ENCODE measurements around the gene PWP2.

PWP2 gene

GRCh38 chr21:44084496-44085241, 22.5 kb upstream of the PWP2 start:
- Histone ChIP-seq H3K23ac (ENCODE audit: low read length) (no peak overlapping the region), H3K56ac (ENCODE audit: low read length) (no peak overlapping the region), H2AK5ac (ENCODE audit: low read length) (no peak overlapping the region), H3K4me2 (ENCODE audit: low read length) (no peak overlapping the region), H3K18ac (ENCODE audit: low read length) (no peak overlapping the region), H2BK15ac (replicated peaks; ENCODE audit: low read depth) (no peak overlapping the region), H2BK5ac (ENCODE audit: low read length) (no peak overlapping the region), H3K4ac (ENCODE audit: low read depth, low read length) (no peak overlapping the region), H2BK120ac (ENCODE audit: low read depth, low read length) (no peak overlapping the region), H3K9ac (ENCODE audit: low read length) (no peak overlapping the region), H3K27me3 (ENCODE audit: insufficient read depth, low read length, poor library complexity) (no peaks in the 10 kb centered on the region), H3K79me2 (ENCODE audit: control insufficient read depth, insufficient read depth, low read length) (no peaks in the 10 kb centered on the region), H3K4me1 (ENCODE audit: control insufficient read depth, low read depth, low read length) (no peaks in the 10 kb centered on the region), H3K27ac (ENCODE audit: low read depth, low read length) (no peak overlapping the region), H3K36me3 (ENCODE audit: control insufficient read depth, insufficient read depth, low read length) (peaks cover 5% of the 10 kb centered on the region), H4K8ac (ENCODE audit: low read depth, low read length) (no peak overlapping the region), H4K5ac (ENCODE audit: low read length) (no peak overlapping the region), H3K79me1 (ENCODE audit: low read length) (no peaks in the 10 kb centered on the region), H3K4me3 (ENCODE audit: low read length) (no peak overlapping the region)
- WGBS (ENCODE audit: extremely low coverage, insufficient coverage, low lambda C conversion rate), result no CpG with 5 or more reads among the region's 7 CpGs
- no peak for DNase-seq

- no peak overlapping the region for H3K18ac ChIP-seq (ENCODE audit: low read length)
- no peak overlapping the region for H4K8ac ChIP-seq (ENCODE audit: low read depth, low read length)
- H2BK5ac ChIP-seq (ENCODE audit: low read length), result no peak overlapping the region
- H3K9ac ChIP-seq (ENCODE audit: low read length), result no peak overlapping the region
- DNase-seq, result no peak
- H3K27ac ChIP-seq (ENCODE audit: low read depth, low read length), result no peak overlapping the region
- H2AK5ac ChIP-seq (ENCODE audit: low read length), result no peak overlapping the region
- no peak overlapping the region for H3K23ac ChIP-seq (ENCODE audit: low read length)
- no peak overlapping the region for H2BK15ac ChIP-seq (replicated peaks; ENCODE audit: low read depth)
- H2BK120ac ChIP-seq (ENCODE audit: low read depth, low read length), result no peak overlapping the region
- H3K56ac ChIP-seq (ENCODE audit: low read length), result no peak overlapping the region
- no peak overlapping the region for H3K4me2 ChIP-seq (ENCODE audit: low read length)
- no CpG with 5 or more reads among the region's 15 CpGs for WGBS (ENCODE audit: extremely low coverage, insufficient coverage, low lambda C conversion rate)
- no peaks in the 10 kb centered on the region for H3K27me3 ChIP-seq (ENCODE audit: insufficient read depth, low read length, poor library complexity)
- H3K4ac ChIP-seq (ENCODE audit: low read depth, low read length), result no peak overlapping the region
- H4K5ac ChIP-seq (ENCODE audit: low read length), result no peak overlapping the region
- H3K79me2 ChIP-seq (ENCODE audit: control insufficient read depth, insufficient read depth, low read length), result no peaks in the 10 kb centered on the region
- no peak overlapping the region for H3K4me3 ChIP-seq (ENCODE audit: low read length)
- no peaks in the 10 kb centered on the region for H3K4me1 ChIP-seq (ENCODE audit: control insufficient read depth, low read depth, low read length)
- peaks cover 3% of the 10 kb centered on the region for H3K36me3 ChIP-seq (ENCODE audit: control insufficient read depth, insufficient read depth, low read length)
- H3K79me1 ChIP-seq (ENCODE audit: low read length), result no peaks in the 10 kb centered on the region
Measured at GRCh38 chr21:44085491-44086321, 21.5 kb upstream of the PWP2 start.

GRCh38 chr21:44086636-44087425, 20.4 kb upstream of the PWP2 start:
- no peaks in the 10 kb centered on the region for H3K79me1 ChIP-seq (ENCODE audit: low read length)
- H3K23ac ChIP-seq (ENCODE audit: low read length), result no peak overlapping the region
- no peaks in the 10 kb centered on the region for H3K4me1 ChIP-seq (ENCODE audit: control insufficient read depth, low read depth, low read length)
- no peak overlapping the region for H3K9ac ChIP-seq (ENCODE audit: low read length)
- no peak overlapping the region for H2BK5ac ChIP-seq (ENCODE audit: low read length)
- no peak overlapping the region for H2BK15ac ChIP-seq (replicated peaks; ENCODE audit: low read depth)
- H3K4me2 ChIP-seq (ENCODE audit: low read length), result no peak overlapping the region
- H4K5ac ChIP-seq (ENCODE audit: low read length), result no peak overlapping the region
- H3K4me3 ChIP-seq (ENCODE audit: low read length), result no peak overlapping the region
- DNase-seq, result no peak
- no peaks in the 10 kb centered on the region for H3K27me3 ChIP-seq (ENCODE audit: insufficient read depth, low read length, poor library complexity)
- H3K36me3 ChIP-seq (ENCODE audit: control insufficient read depth, insufficient read depth, low read length), result peaks cover 4% of the 10 kb centered on the region
- H3K4ac ChIP-seq (ENCODE audit: low read depth, low read length), result no peak overlapping the region
- H3K56ac ChIP-seq (ENCODE audit: low read length), result no peak overlapping the region
- no peak overlapping the region for H4K8ac ChIP-seq (ENCODE audit: low read depth, low read length)
- no peak overlapping the region for H3K27ac ChIP-seq (ENCODE audit: low read depth, low read length)
- no peak overlapping the region for H3K18ac ChIP-seq (ENCODE audit: low read length)
- H3K79me2 ChIP-seq (ENCODE audit: control insufficient read depth, insufficient read depth, low read length), result no peaks in the 10 kb centered on the region
- H2BK120ac ChIP-seq (ENCODE audit: low read depth, low read length), result no peak overlapping the region
- no peak overlapping the region for H2AK5ac ChIP-seq (ENCODE audit: low read length)
- WGBS (ENCODE audit: extremely low coverage, insufficient coverage, low lambda C conversion rate), result no CpG with 5 or more reads among the region's 21 CpGs

GRCh38 chr21:44087426-44088400, 19.5 kb upstream of the PWP2 start:
- no peaks in the 10 kb centered on the region for H3K4me1 ChIP-seq (ENCODE audit: control insufficient read depth, low read depth, low read length)
- no peak overlapping the region for H3K56ac ChIP-seq (ENCODE audit: low read length)
- no peak overlapping the region for H2BK5ac ChIP-seq (ENCODE audit: low read length)
- H3K4ac ChIP-seq (ENCODE audit: low read depth, low read length), result no peak overlapping the region
- H4K5ac ChIP-seq (ENCODE audit: low read length), result no peak overlapping the region
- H3K79me2 ChIP-seq (ENCODE audit: control insufficient read depth, insufficient read depth, low read length), result no peaks in the 10 kb centered on the region
- H3K4me3 ChIP-seq (ENCODE audit: low read length), result no peak overlapping the region
- WGBS (ENCODE audit: extremely low coverage, insufficient coverage, low lambda C conversion rate), result no CpG with 5 or more reads among the region's 33 CpGs
- no peak overlapping the region for H4K8ac ChIP-seq (ENCODE audit: low read depth, low read length)
- H2AK5ac ChIP-seq (ENCODE audit: low read length), result no peak overlapping the region
- H2BK15ac ChIP-seq (replicated peaks; ENCODE audit: low read depth), result no peak overlapping the region
- H3K18ac ChIP-seq (ENCODE audit: low read length), result no peak overlapping the region
- no peak overlapping the region for H3K27ac ChIP-seq (ENCODE audit: low read depth, low read length)
- no peak overlapping the region for H3K23ac ChIP-seq (ENCODE audit: low read length)
- H3K79me1 ChIP-seq (ENCODE audit: low read length), result no peaks in the 10 kb centered on the region
- H3K9ac ChIP-seq (ENCODE audit: low read length), result no peak overlapping the region
- no peak overlapping the region for H3K4me2 ChIP-seq (ENCODE audit: low read length)
- DNase-seq, result no peak
- no peak overlapping the region for H2BK120ac ChIP-seq (ENCODE audit: low read depth, low read length)
- no peaks in the 10 kb centered on the region for H3K27me3 ChIP-seq (ENCODE audit: insufficient read depth, low read length, poor library complexity)
- peaks cover 6% of the 10 kb centered on the region for H3K36me3 ChIP-seq (ENCODE audit: control insufficient read depth, insufficient read depth, low read length)

GRCh38 chr21:44088401-44088780, 18.8 kb upstream of the PWP2 start:
- no peak overlapping the region for H3K4me2 ChIP-seq (ENCODE audit: low read length)
- no peak overlapping the region for H4K8ac ChIP-seq (ENCODE audit: low read depth, low read length)
- no peak overlapping the region for H3K18ac ChIP-seq (ENCODE audit: low read length)
- H3K79me1 ChIP-seq (ENCODE audit: low read length), result no peaks in the 10 kb centered on the region
- H3K4ac ChIP-seq (ENCODE audit: low read depth, low read length), result no peak overlapping the region
- H3K56ac ChIP-seq (ENCODE audit: low read length), result no peak overlapping the region
- H3K23ac ChIP-seq (ENCODE audit: low read length), result no peak overlapping the region
- H3K4me1 ChIP-seq (ENCODE audit: control insufficient read depth, low read depth, low read length), result no peaks in the 10 kb centered on the region
- H2BK120ac ChIP-seq (ENCODE audit: low read depth, low read length), result no peak overlapping the region
- no peak overlapping the region for H2BK15ac ChIP-seq (replicated peaks; ENCODE audit: low read depth)
- H4K5ac ChIP-seq (ENCODE audit: low read length), result no peak overlapping the region
- no CpG with 5 or more reads among the region's 18 CpGs for WGBS (ENCODE audit: extremely low coverage, insufficient coverage, low lambda C conversion rate)
- no peak overlapping the region for H2AK5ac ChIP-seq (ENCODE audit: low read length)
- DNase-seq, result no peak
- no peak overlapping the region for H3K4me3 ChIP-seq (ENCODE audit: low read length)
- H3K27ac ChIP-seq (ENCODE audit: low read depth, low read length), result no peak overlapping the region
- no peak overlapping the region for H2BK5ac ChIP-seq (ENCODE audit: low read length)
- H3K79me2 ChIP-seq (ENCODE audit: control insufficient read depth, insufficient read depth, low read length), result no peaks in the 10 kb centered on the region
- no peak overlapping the region for H3K9ac ChIP-seq (ENCODE audit: low read length)
- H3K27me3 ChIP-seq (ENCODE audit: insufficient read depth, low read length, poor library complexity), result no peaks in the 10 kb centered on the region
- peaks cover 6% of the 10 kb centered on the region for H3K36me3 ChIP-seq (ENCODE audit: control insufficient read depth, insufficient read depth, low read length)
